Caco-2 (cell line): ENCODE measurements around the gene SNAPC2. TPM values are rescaled to one million over a fixed set of nuclear protein-coding genes. Genes with fewer than 3 reads are reported as not detected.

Experiments
- BruUV-seq: library from RNA; stranded (reverse); fragments of 400-500 nt; replicated peaks from 2 replicates; lab custom pipeline; 2021; lab: Mats Ljungman, UMichigan
- CTCF ChIA-PET: fragments of 300-600 bp; sonication (Branson Sonifier 250); formaldehyde crosslinking; loops from one replicate; lab custom pipeline; 2022; ENCODE audit warnings: antibody characterized with exemption; lab: Charles Lee
- POLR2A ChIA-PET: fragments of 300-600 bp; sonication (Branson Sonifier 250); formaldehyde crosslinking; loops from one replicate; lab custom pipeline; 2022; ENCODE audit warnings: antibody characterized with exemption; lab: Charles Lee
- DNase-seq, 2 experiments: peaks; one replicate each; pipeline versions ENCODE4 v3.0.0 to v3.0.0-alpha.2; 2020 to 2022
- H3K27me3 ChIP-seq: replicated peaks from 2 replicates; pipeline ENCODE4 v1.6.0; 2011; ENCODE audit warnings: low read length; ENCODE audit not compliant: control insufficient read depth, insufficient read depth
- H3K36me3 ChIP-seq: 2 replicates; pipeline ENCODE4 v1.5.1; 2011; ENCODE audit warnings: low read length; ENCODE audit not compliant: control insufficient read depth, insufficient read depth
- H3K4me1 ChIP-seq: fragments of 250-450 bp; sonication (Bioruptor Pico); 2 replicates; pipeline ENCODE4 v1.5.1; 2020; ENCODE audit warnings: mild to moderate bottlenecking
- H3K4me3 ChIP-seq: 2 replicates; pipeline ENCODE4 v1.5.1; 2011; ENCODE audit warnings: low read depth, mild to moderate bottlenecking, control low read depth, low read length
- H3K9me3 ChIP-seq: fragments of 250-450 bp; sonication (Bioruptor Pico); 2 replicates; pipeline ENCODE4 v1.5.1; 2020; ENCODE audit warnings: mild to moderate bottlenecking, moderate library complexity
- H3K27ac Mint-ChIP-seq: one replicate; pipeline ENCODE4 v1.8.0; 2022; ENCODE audit warnings: mixed read lengths; ENCODE audit not compliant: unreplicated experiment
- H3K27me3 Mint-ChIP-seq: one replicate; pipeline ENCODE4 v1.8.0; 2022; ENCODE audit warnings: mixed read lengths; ENCODE audit not compliant: insufficient read depth, unreplicated experiment
- H3K36me3 Mint-ChIP-seq: one replicate; pipeline ENCODE4 v1.8.0; 2022; ENCODE audit warnings: mild to moderate bottlenecking, mixed read lengths; ENCODE audit not compliant: insufficient read depth, unreplicated experiment
- H3K4me1 Mint-ChIP-seq: one replicate; pipeline ENCODE4 v1.8.0; 2022; ENCODE audit warnings: low read depth, mixed read lengths; ENCODE audit not compliant: unreplicated experiment
- H3K4me3 Mint-ChIP-seq: one replicate; pipeline ENCODE4 v1.8.0; 2022; ENCODE audit warnings: mild to moderate bottlenecking, moderate library complexity, mixed read lengths; ENCODE audit not compliant: unreplicated experiment
- H3K9me3 Mint-ChIP-seq: one replicate; pipeline ENCODE4 v1.8.0; 2022; ENCODE audit warnings: mixed read lengths; ENCODE audit not compliant: unreplicated experiment
- intact Hi-C: fragments of 100-400 bp; cut with micrococcal nuclease; formaldehyde crosslinking; loops from one replicate; pipeline ENCODE4 v1.10.0; 2022; ENCODE audit not compliant: unreplicated experiment
- total RNA-seq: library from RNA; stranded (reverse); gene quantifications from 2 replicates; pipeline ENCODE4 v1.2.3, GENCODE V29; 2022
- TF ChIP-seq, protein P1 (sequence below), 2 experiments: fragments of 200-600 bp in 1 of 2; IDR thresholded peaks; 1 replicate in 1 of 2; 2 replicates in 1 of 2; pipeline versions ENCODE4 v1.5.1 to v1.8.0; 2011 to 2022; ENCODE audit warnings: antibody characterized with exemption in 1 of 2, control low read depth in 1 of 2, inconsistent platforms in 1 of 2, low read depth in 1 of 2, low read length in 1 of 2, mild to moderate bottlenecking in 1 of 2, moderate library complexity in 1 of 2; ENCODE audit not compliant: insufficient read depth in 1 of 2, severe bottlenecking in 1 of 2, unreplicated experiment in 1 of 2

SNAPC2 gene
- total RNA-seq, 1 experiment from 2014 or later: 10.4 TPM

- intact Hi-C loops: no loop called here
- Histone ChIP-seq H3K27me3 (no peaks in the 10 kb centered on the region), H3K9me3 (no peaks in the 10 kb centered on the region), H3K4me1 (0 out of 2 replicates have a peak, but pooled peaks cover 10% of the 10 kb centered on the region), H3K36me3 (peaks cover 1% of the 10 kb centered on the region; the same call in 1 of the 2 replicates), H3K4me3 (no peak overlapping the region)
- no peaks in the 10 kb centered on the region for H3K9me3 Mint-ChIP-seq
- TF ChIP-seq, protein P1, sequence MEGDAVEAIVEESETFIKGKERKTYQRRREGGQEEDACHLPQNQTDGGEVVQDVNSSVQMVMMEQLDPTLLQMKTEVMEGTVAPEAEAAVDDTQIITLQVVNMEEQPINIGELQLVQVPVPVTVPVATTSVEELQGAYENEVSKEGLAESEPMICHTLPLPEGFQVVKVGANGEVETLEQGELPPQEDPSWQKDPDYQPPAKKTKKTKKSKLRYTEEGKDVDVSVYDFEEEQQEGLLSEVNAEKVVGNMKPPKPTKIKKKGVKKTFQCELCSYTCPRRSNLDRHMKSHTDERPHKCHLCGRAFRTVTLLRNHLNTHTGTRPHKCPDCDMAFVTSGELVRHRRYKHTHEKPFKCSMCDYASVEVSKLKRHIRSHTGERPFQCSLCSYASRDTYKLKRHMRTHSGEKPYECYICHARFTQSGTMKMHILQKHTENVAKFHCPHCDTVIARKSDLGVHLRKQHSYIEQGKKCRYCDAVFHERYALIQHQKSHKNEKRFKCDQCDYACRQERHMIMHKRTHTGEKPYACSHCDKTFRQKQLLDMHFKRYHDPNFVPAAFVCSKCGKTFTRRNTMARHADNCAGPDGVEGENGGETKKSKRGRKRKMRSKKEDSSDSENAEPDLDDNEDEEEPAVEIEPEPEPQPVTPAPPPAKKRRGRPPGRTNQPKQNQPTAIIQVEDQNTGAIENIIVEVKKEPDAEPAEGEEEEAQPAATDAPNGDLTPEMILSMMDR (IDR thresholded peaks at IDR 0.05; ENCODE audit: insufficient read depth in 1 of 2, low read depth in 1 of 2, low read length in 1 of 2, severe bottlenecking in 1 of 2, unreplicated experiment in 1 of 2): no peak
- H3K27ac Mint-ChIP-seq: no peak overlapping the region
- BruUV-seq: no TSS peak
- POLR2A ChIA-PET: no interaction called here
- H3K4me1 Mint-ChIP-seq: peaks cover 8% of the 10 kb centered on the region
- peaks cover 87% of the 10 kb centered on the region for H3K36me3 Mint-ChIP-seq
- CTCF ChIA-PET: no interaction called here
- no peaks in the 10 kb centered on the region for H3K27me3 Mint-ChIP-seq
- DNase-seq: no peak
- H3K4me3 Mint-ChIP-seq: no peak overlapping the region
Observed at GRCh38 chr19:7965259-7965841, 45.2 kb downstream of the SNAPC2 start.

DNA sequence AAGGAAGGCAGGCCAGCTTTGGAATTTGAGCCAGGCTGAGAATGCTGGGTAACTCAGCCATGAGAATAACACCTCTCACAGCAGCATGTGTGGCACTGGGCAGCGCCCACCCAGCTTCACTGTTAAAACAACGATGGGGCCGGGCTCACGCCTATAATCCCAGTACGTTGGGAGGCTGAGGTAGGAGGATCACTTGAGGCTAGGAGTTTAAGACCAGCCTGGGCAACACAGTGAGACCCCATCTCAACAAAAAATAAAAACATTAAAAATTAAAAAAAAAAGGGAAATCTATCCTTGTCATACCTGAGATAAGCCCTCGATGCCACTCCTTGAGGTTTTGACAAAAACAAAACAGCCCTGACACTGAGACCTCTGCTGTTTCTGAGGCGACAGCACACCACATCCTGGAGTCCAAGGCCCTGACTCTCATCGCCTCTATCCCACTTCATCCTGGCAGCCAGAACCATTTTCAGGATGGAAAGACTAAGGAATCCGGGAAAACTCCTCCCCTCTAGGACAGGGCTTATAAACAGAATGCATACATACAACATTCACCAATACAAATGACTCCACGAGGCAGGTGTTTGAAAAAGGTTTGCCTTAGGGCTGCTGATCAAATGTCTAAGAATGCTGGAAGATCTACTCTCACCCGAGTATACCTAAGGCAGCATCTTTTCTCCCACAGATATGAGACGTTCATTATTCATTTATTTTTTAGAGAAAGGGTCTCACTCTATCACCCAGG is 46.0 kb downstream of the SNAPC2 start:
- BruUV-seq: no TSS peak
- Mint-ChIP-seq H3K27me3 (no peaks in the 10 kb centered on the region), H3K4me1 (peaks cover 8% of the 10 kb centered on the region), H3K36me3 (peaks cover 87% of the 10 kb centered on the region), H3K9me3 (no peaks in the 10 kb centered on the region), H3K4me3 (no peak overlapping the region), H3K27ac (no peak overlapping the region)
- H3K4me1 ChIP-seq: 0 out of 2 replicates have a peak, but pooled peaks cover 10% of the 10 kb centered on the region
- TF ChIP-seq, protein P1 (IDR thresholded peaks at IDR 0.05; ENCODE audit: insufficient read depth in 1 of 2, low read depth in 1 of 2, low read length in 1 of 2, severe bottlenecking in 1 of 2, unreplicated experiment in 1 of 2): no peak
- peaks cover 1% of the 10 kb centered on the region; the same call in 1 of the 2 replicates for H3K36me3 ChIP-seq
- POLR2A ChIA-PET: no interaction called here
- no peaks in the 10 kb centered on the region for H3K27me3 ChIP-seq
- no peaks in the 10 kb centered on the region for H3K9me3 ChIP-seq
- no peak overlapping the region for H3K4me3 ChIP-seq
- DNase-seq: no peak
- CTCF ChIA-PET: no interaction called here
- intact Hi-C loops: no loop called here

GRCh38 chr19:7968008-7968795 is 48.1 kb downstream of the SNAPC2 start:
- no peaks in the 10 kb centered on the region for H3K9me3 Mint-ChIP-seq
- CTCF ChIA-PET: no interaction called here

More at GRCh38 chr19:7968008-7968795, 48.1 kb downstream of the SNAPC2 start:
- H3K4me1 ChIP-seq: 0 out of 2 replicates have a peak, but pooled peaks cover 3% of the 10 kb centered on the region
- Mint-ChIP-seq H3K4me1 (no peaks in the 10 kb centered on the region), H3K36me3 (peaks cover 78% of the 10 kb centered on the region), H3K27ac (no peak overlapping the region), H3K4me3 (no peak overlapping the region), H3K27me3 (no peaks in the 10 kb centered on the region)
- no peak overlapping the region for H3K4me3 ChIP-seq
- H3K36me3 ChIP-seq: peaks cover 1% of the 10 kb centered on the region; the same call in 1 of the 2 replicates
- no peaks in the 10 kb centered on the region for H3K27me3 ChIP-seq
- intact Hi-C loops: no loop called here
- no TSS peak for BruUV-seq
- no peaks in the 10 kb centered on the region for H3K9me3 ChIP-seq
- TF ChIP-seq, protein P1 (IDR thresholded peaks at IDR 0.05; ENCODE audit: insufficient read depth in 1 of 2, low read depth in 1 of 2, low read length in 1 of 2, severe bottlenecking in 1 of 2, unreplicated experiment in 1 of 2): no peak
- DNase-seq: no peak
- POLR2A ChIA-PET: no interaction called here
